ENCODE measurements around the gene LRRC25. TPM values are rescaled to one million over a fixed set of nuclear protein-coding genes. Genes with fewer than 3 reads are reported as not detected.
"Not testable (repeated sequence)": the region's sequence is repeated elsewhere in the genome, so short reads cannot be mapped to it uniquely, and the experiment has no call there.

LRRC25 gene
- total RNA-seq, 2 experiments from 2014 or later: not detected

- H3K27ac Mint-ChIP-seq: no peak overlapping the region
Observed at GRCh38 chr19:18350490-18350889, 46.9 kb downstream of the LRRC25 start.

GRCh38 chr19:18349524-18350128 is 47.8 kb downstream of the LRRC25 start:
- CTCF ChIA-PET: interaction anchor here (0.9 to 2.2 kb wide), 6 partner anchors 10 to 134 kb away, joined by 3 to 6 read pairs (median 4); no protein-coding TSS in a partner anchor
- no peaks in the 10 kb centered on the region for H3K9me3 Mint-ChIP-seq (ENCODE audit: low read depth)
- POLR2A ChIA-PET: interaction anchor here (0.7 kb wide), 1 partner anchor 320 kb away, joined by 7 read pairs; no protein-coding TSS in a partner anchor
- intact Hi-C loops (cut with DNase I, micrococcal nuclease): loop anchor here (1.0 to 2.0 kb wide), 2 partner anchors 61 kb away; no protein-coding TSS in a partner anchor
- no peaks in the 10 kb centered on the region for H3K27me3 Mint-ChIP-seq
- DNase-seq: peak; percentile 70
- no peak for ATAC-seq
- H3K4me3 Mint-ChIP-seq: no peak overlapping the region
- H3K27ac Mint-ChIP-seq: no peak overlapping the region
- peaks cover 22% of the 10 kb centered on the region for H3K36me3 Mint-ChIP-seq (ENCODE audit: low read depth)
- no peaks in the 10 kb centered on the region for H3K4me1 Mint-ChIP-seq

More at GRCh38 chr19:18350490-18350889, 46.9 kb downstream of the LRRC25 start:
- Mint-ChIP-seq H3K9me3 (ENCODE audit: low read depth) (no peaks in the 10 kb centered on the region), H3K36me3 (ENCODE audit: low read depth) (peaks cover 24% of the 10 kb centered on the region), H3K4me3 (no peak overlapping the region), H3K4me1 (no peaks in the 10 kb centered on the region), H3K27me3 (no peaks in the 10 kb centered on the region)
- intact Hi-C loops (cut with DNase I, micrococcal nuclease): no loop called here
- DNase-seq: no peak
- ATAC-seq: no peak
- CTCF ChIA-PET: interaction anchor here (0.9 to 2.2 kb wide), 6 partner anchors 10 to 135 kb away, joined by 3 to 6 read pairs (median 4); no protein-coding TSS in a partner anchor
- POLR2A ChIA-PET: no interaction called here

GRCh38 chr19:18348818-18349339 is 48.5 kb downstream of the LRRC25 start:
- H3K36me3 Mint-ChIP-seq (ENCODE audit: low read depth): peaks cover 22% of the 10 kb centered on the region
- CTCF ChIA-PET: interaction anchor here (1.6 to 2.2 kb wide), 2 partner anchors 61 to 65 kb away, joined by 6 read pairs; no protein-coding TSS in a partner anchor

GRCh38 chr19:18348171-18348570 is 49.3 kb downstream of the LRRC25 start:
- Mint-ChIP-seq H3K36me3 (ENCODE audit: low read depth) (peaks cover 17% of the 10 kb centered on the region), H3K4me1 (peaks cover 4% of the 10 kb centered on the region), H3K27me3 (no peaks in the 10 kb centered on the region), H3K9me3 (ENCODE audit: low read depth) (no peaks in the 10 kb centered on the region), H3K4me3 (no peak overlapping the region), H3K27ac (no peak overlapping the region)
- intact Hi-C loops (cut with DNase I, micrococcal nuclease): loop anchor here in 1 of 2 experiments (2.0 kb wide), 1 partner anchor 63 kb away; no protein-coding TSS in a partner anchor
- ATAC-seq: no peak
- no peak for DNase-seq
- CTCF ChIA-PET: interaction anchor here (0.7 kb wide), 1 partner anchor 40 kb away, joined by 4 read pairs; no protein-coding TSS in a partner anchor
- POLR2A ChIA-PET: no interaction called here

More at GRCh38 chr19:18348818-18349339, 48.5 kb downstream of the LRRC25 start:
- DNase-seq; H3K27ac Mint-ChIP-seq; H3K4me1 Mint-ChIP-seq; ATAC-seq; H3K9me3 Mint-ChIP-seq (ENCODE audit: low read depth); H3K27me3 Mint-ChIP-seq; H3K4me3 Mint-ChIP-seq: not testable (repeated sequence)
- POLR2A ChIA-PET: interaction anchor here (0.7 kb wide), 1 partner anchor 319 kb away, joined by 7 read pairs; no protein-coding TSS in a partner anchor
- intact Hi-C loops (cut with DNase I, micrococcal nuclease): loop anchor here (1.0 to 2.0 kb wide), 2 partner anchors 61 to 62 kb away; no protein-coding TSS in a partner anchor

- intact Hi-C loops (cut with DNase I, micrococcal nuclease): no loop called here
- ChIA-PET POLR2A (no interaction called here), CTCF (interaction anchor here (0.8 kb wide), 1 partner anchor 16 kb away, joined by 3 read pairs; no protein-coding TSS in a partner anchor)
- H3K27ac Mint-ChIP-seq: no peak overlapping the region
- peaks cover 17% of the 10 kb centered on the region for H3K36me3 Mint-ChIP-seq (ENCODE audit: low read depth)
- no peak for ATAC-seq
- no peaks in the 10 kb centered on the region for H3K27me3 Mint-ChIP-seq
- peaks cover 12% of the 10 kb centered on the region for H3K4me1 Mint-ChIP-seq
- H3K9me3 Mint-ChIP-seq (ENCODE audit: low read depth): no peaks in the 10 kb centered on the region
- H3K4me3 Mint-ChIP-seq: no peak overlapping the region
- DNase-seq: no peak
Observed at GRCh38 chr19:18346091-18346490, 51.3 kb downstream of the LRRC25 start.

GRCh38 chr19:18345296-18345695 is 52.1 kb downstream of the LRRC25 start:
- H3K27ac Mint-ChIP-seq: no peak overlapping the region
- no peaks in the 10 kb centered on the region for H3K9me3 Mint-ChIP-seq (ENCODE audit: low read depth)
- DNase-seq: no peak
- ChIA-PET CTCF (no interaction called here), POLR2A (no interaction called here)
- intact Hi-C loops (cut with DNase I, micrococcal nuclease): no loop called here
- no peak for ATAC-seq
- peaks cover 14% of the 10 kb centered on the region for H3K4me1 Mint-ChIP-seq
- no peaks in the 10 kb centered on the region for H3K27me3 Mint-ChIP-seq
- peaks cover 14% of the 10 kb centered on the region for H3K36me3 Mint-ChIP-seq (ENCODE audit: low read depth)
- no peak overlapping the region for H3K4me3 Mint-ChIP-seq

- Mint-ChIP-seq H3K4me1 (peaks cover 17% of the 10 kb centered on the region), H3K4me3 (no peak overlapping the region), H3K9me3 (ENCODE audit: low read depth) (no peaks in the 10 kb centered on the region), H3K36me3 (ENCODE audit: low read depth) (peaks cover 12% of the 10 kb centered on the region), H3K27ac (no peak overlapping the region), H3K27me3 (no peaks in the 10 kb centered on the region)
- ChIA-PET POLR2A (no interaction called here), CTCF (no interaction called here)
- ATAC-seq (no peak), DNase-seq (no peak)
- intact Hi-C loops (cut with DNase I, micrococcal nuclease): loop anchor here in 1 of 2 experiments (5.0 kb wide), 1 partner anchor 488 kb away; the partner anchor contains the start of gene UPF1
Observed at GRCh38 chr19:18344582-18344950, 52.9 kb downstream of the LRRC25 start.

GRCh38 chr19:18342090-18342632 is 55.3 kb downstream of the LRRC25 start:
- H3K36me3 Mint-ChIP-seq (ENCODE audit: low read depth): peaks cover 2% of the 10 kb centered on the region
- peaks cover 19% of the 10 kb centered on the region for H3K4me1 Mint-ChIP-seq
- no peaks in the 10 kb centered on the region for H3K27me3 Mint-ChIP-seq
- ATAC-seq (no peak), DNase-seq (no peak)
- POLR2A ChIA-PET: interaction anchor here (1.6 kb wide), 1 partner anchor 64 kb away, joined by 8 read pairs; no protein-coding TSS in a partner anchor
- peak overlapping the region; percentile 29 for H3K27ac Mint-ChIP-seq
- intact Hi-C loops (cut with DNase I, micrococcal nuclease): loop anchor here in 1 of 2 experiments (5.0 kb wide), 1 partner anchor 490 kb away; the partner anchor contains the start of gene UPF1
- no peaks in the 10 kb centered on the region for H3K9me3 Mint-ChIP-seq (ENCODE audit: low read depth)
- no peak overlapping the region for H3K4me3 Mint-ChIP-seq
- CTCF ChIA-PET: interaction anchor here (1.1 to 2.3 kb wide), 4 partner anchors 14 to 121 kb away, joined by 3 to 10 read pairs (median 6); no protein-coding TSS in a partner anchor

Small RNAs within 50 kb of the gene (microRNA-seq; reads per million reads assigned to microRNA genes)
- not detected for gene MIR3189 (ENCODE audit: borderline replicate concordance)

Other genes with a start within 250 kb of the LRRC25 start
- gene PIK3R2, start 244.5 kb downstream of the LRRC25 start, total RNA-seq: 10 to 100 TPM; 18.9 to 20.2 TPM
- gene IFI30, start 223.8 kb downstream of the LRRC25 start, total RNA-seq: 10 to 100 TPM; 20.4 to 29.5 TPM
- 1 to 10 TPM; 5.7 to 6.2 TPM for gene MPV17L2, start 204.4 kb downstream of the LRRC25 start, total RNA-seq
- 1 to 10 TPM; 5.6 to 8.9 TPM for gene RAB3A, start 193.6 kb downstream of the LRRC25 start, total RNA-seq
- gene PDE4C, start 171.2 kb downstream of the LRRC25 start, total RNA-seq: not detected
- gene IQCN, start 123.2 kb downstream of the LRRC25 start, total RNA-seq: under 1 TPM; 0.40 to 0.43 TPM
- gene JUND, start 116.0 kb downstream of the LRRC25 start, total RNA-seq: 100 to 1,000 TPM; 254 to 311 TPM
- 100 to 1,000 TPM; 269 to 370 TPM for gene LSM4, start 74.5 kb downstream of the LRRC25 start, total RNA-seq
- 10 to 100 TPM; 20.0 to 20.9 TPM for gene PGPEP1, start 57.0 kb downstream of the LRRC25 start, total RNA-seq
- gene GDF15, start 11.5 kb downstream of the LRRC25 start, total RNA-seq: not detected
- gene SSBP4, start 21.8 kb upstream of the LRRC25 start, total RNA-seq: 10 to 100 TPM; 71.7 to 79.3 TPM
- gene ISYNA1, start 40.5 kb upstream of the LRRC25 start, total RNA-seq: 10 to 100 TPM; 18.8 to 23.3 TPM
- gene ELL, start 124.4 kb upstream of the LRRC25 start, total RNA-seq: 10 to 100 TPM; 20.2 to 21.4 TPM
- 100 to 1,000 TPM; 208 to 211 TPM for gene FKBP8, start 146.0 kb upstream of the LRRC25 start, total RNA-seq
- gene KXD1, start 160.2 kb upstream of the LRRC25 start, total RNA-seq: 100 to 1,000 TPM; 121 to 170 TPM
- gene UBA52, start 174.2 kb upstream of the LRRC25 start, total RNA-seq: 1,000 to 10,000 TPM; 1,703 to 2,296 TPM
- gene REX1BD, start 191.2 kb upstream of the LRRC25 start, total RNA-seq: 10 to 100 TPM; 47.8 to 81.3 TPM
- not detected for gene CRLF1, start 209.2 kb upstream of the LRRC25 start, total RNA-seq
- gene TMEM59L, start 215.2 kb upstream of the LRRC25 start, total RNA-seq: under 1 TPM in 1 of 2 experiments, not detected in 1; 0.11 TPM
- 10 to 100 TPM in 1 of 2 experiments, 1 to 10 TPM in 1; 9.9 to 11.9 TPM for gene KLHL26, start 239.4 kb upstream of the LRRC25 start, total RNA-seq